ENCODE data around the gene EEF1AKMT4. TPM values are rescaled to one million over a fixed set of nuclear protein-coding genes. Genes with fewer than 3 reads are reported as not detected.

The EEF1AKMT4 gene
- total RNA-seq, 1 donor from 2014 or later = 7.2 TPM

DNA sequence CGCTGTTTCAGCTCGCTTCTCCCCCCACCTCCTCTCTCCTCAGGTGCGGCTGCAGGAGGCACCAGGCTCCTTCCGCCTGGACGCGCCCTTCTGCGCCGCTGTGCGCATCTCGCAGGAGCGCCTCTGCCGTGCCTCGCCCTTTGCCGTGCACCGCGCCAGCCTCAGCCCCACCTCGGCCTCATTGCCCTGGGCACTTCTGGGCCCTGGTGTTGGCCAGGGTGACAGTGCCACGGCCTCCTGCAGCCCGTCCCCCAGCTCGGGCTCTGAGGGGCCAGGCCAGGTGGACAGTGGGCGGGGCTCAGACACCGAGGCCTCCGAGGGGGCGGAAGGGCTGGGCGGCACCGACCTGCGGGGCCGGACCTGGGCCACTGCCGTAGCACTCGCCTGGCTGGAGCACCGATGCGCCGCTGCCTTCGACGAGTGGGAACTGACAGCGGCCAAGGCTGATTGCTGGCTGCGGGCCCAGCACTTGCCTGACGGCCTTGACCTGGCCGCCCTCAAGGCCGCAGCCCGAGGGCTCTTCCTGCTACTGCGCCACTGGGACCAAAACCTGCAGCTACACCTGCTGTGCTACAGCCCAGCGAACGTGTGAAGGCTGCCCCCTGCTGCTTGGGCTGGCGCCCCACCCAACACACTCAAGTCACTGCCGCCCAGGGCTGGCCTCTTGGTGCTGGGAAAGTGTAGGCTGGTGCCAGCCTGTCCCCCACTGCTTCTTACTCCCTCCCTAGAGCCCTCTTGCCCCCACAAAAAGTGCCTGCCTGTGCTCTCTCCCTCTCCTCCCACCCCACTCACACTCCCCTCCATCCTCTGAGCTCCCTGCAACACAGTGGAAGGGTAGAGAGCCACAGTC, 7.8 kb upstream of the EEF1AKMT4 start:
- Mint-ChIP-seq H3K4me3 (ENCODE audit: unreplicated experiment) (no peak overlapping the region), H3K4me1 (ENCODE audit: low read depth, unreplicated experiment) (no peaks in the 10 kb centered on the region), H3K9me3 (ENCODE audit: unreplicated experiment) (no peaks in the 10 kb centered on the region), H3K36me3 (ENCODE audit: low read depth, unreplicated experiment) (no peaks in the 10 kb centered on the region), H3K27me3 (ENCODE audit: low read depth, unreplicated experiment) (peaks cover 30% of the 10 kb centered on the region), H3K27ac (ENCODE audit: unreplicated experiment) (no peak overlapping the region)
- Histone ChIP-seq H3K27me3 (ENCODE audit: insufficient read depth, low read length) (peaks cover 4% of the 10 kb centered on the region), H3K4me1 (ENCODE audit: insufficient read depth, low read length) (no peaks in the 10 kb centered on the region), H2AFZ (ENCODE audit: low read depth, low read length) (no peak overlapping the region), H4K20me1 (ENCODE audit: insufficient read depth, low read length) (peaks cover 47% of the 10 kb centered on the region), H3K9ac (ENCODE audit: low read length) (no peak overlapping the region), H3K79me2 (ENCODE audit: insufficient read depth, low read length) (no peaks in the 10 kb centered on the region), H3K4me2 (ENCODE audit: low read length) (no peak overlapping the region), H3K4me3 (ENCODE audit: insufficient read depth, low read depth, low read length) (no peak overlapping the region), H3K9me3 (ENCODE audit: insufficient read depth, low read depth, low read length) (no peaks in the 10 kb centered on the region), H3K36me3 (ENCODE audit: insufficient read depth, low read length) (peaks cover 2% of the 10 kb centered on the region), H3K27ac (ENCODE audit: low read depth, low read length) (no peak overlapping the region)
- FAIRE-seq (no peak), DNase-seq (ENCODE audit: low read depth) (no peak)
- TF ChIP-seq, protein P1, sequence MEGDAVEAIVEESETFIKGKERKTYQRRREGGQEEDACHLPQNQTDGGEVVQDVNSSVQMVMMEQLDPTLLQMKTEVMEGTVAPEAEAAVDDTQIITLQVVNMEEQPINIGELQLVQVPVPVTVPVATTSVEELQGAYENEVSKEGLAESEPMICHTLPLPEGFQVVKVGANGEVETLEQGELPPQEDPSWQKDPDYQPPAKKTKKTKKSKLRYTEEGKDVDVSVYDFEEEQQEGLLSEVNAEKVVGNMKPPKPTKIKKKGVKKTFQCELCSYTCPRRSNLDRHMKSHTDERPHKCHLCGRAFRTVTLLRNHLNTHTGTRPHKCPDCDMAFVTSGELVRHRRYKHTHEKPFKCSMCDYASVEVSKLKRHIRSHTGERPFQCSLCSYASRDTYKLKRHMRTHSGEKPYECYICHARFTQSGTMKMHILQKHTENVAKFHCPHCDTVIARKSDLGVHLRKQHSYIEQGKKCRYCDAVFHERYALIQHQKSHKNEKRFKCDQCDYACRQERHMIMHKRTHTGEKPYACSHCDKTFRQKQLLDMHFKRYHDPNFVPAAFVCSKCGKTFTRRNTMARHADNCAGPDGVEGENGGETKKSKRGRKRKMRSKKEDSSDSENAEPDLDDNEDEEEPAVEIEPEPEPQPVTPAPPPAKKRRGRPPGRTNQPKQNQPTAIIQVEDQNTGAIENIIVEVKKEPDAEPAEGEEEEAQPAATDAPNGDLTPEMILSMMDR (IDR thresholded peaks at IDR 0.05; ENCODE audit: insufficient read depth, low read depth, low read length) = peak; percentile 25
- no peak for TF ChIP-seq EZH2 (IDR thresholded peaks at IDR 0.05; ENCODE audit: insufficient read depth, low read length)

DNA sequence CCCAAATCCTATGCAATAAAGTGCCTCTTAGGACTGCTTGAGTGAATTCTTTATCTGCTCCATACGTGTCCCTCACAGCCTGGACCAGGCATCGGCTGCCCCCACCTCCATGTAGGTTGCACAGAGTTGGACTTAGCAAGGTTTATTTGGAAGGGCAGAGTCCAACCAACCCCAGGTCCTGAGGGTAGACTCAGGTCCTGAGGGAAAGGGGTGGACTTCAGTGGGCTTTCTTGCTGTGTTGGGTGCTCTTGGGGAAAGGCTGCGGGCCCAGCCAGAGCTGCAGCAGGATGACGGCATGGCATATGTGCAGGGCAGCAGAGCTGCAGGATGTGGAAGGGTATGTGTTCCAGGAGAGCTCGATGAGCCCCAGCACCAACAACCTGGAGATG, 7.2 kb upstream of the EEF1AKMT4 start:
- FAIRE-seq (no peak), DNase-seq (ENCODE audit: low read depth) (no peak)
- no peaks in the 10 kb centered on the region for H3K9me3 ChIP-seq (ENCODE audit: insufficient read depth, low read depth, low read length)
- H3K4me1 Mint-ChIP-seq (ENCODE audit: low read depth, unreplicated experiment) = no peaks in the 10 kb centered on the region
- peaks cover 2% of the 10 kb centered on the region for H3K36me3 ChIP-seq (ENCODE audit: insufficient read depth, low read length)
- no peak overlapping the region for H2AFZ ChIP-seq (ENCODE audit: low read depth, low read length)
- H3K4me1 ChIP-seq (ENCODE audit: insufficient read depth, low read length) = no peaks in the 10 kb centered on the region
- H3K27ac ChIP-seq (ENCODE audit: low read depth, low read length) = no peak overlapping the region
- peaks cover 4% of the 10 kb centered on the region for H3K27me3 ChIP-seq (ENCODE audit: insufficient read depth, low read length)
- H3K4me3 Mint-ChIP-seq (ENCODE audit: unreplicated experiment) = no peak overlapping the region
- H3K27ac Mint-ChIP-seq (ENCODE audit: unreplicated experiment) = no peak overlapping the region
- peaks cover 27% of the 10 kb centered on the region for H3K27me3 Mint-ChIP-seq (ENCODE audit: low read depth, unreplicated experiment)
- no peak for TF ChIP-seq EZH2 (IDR thresholded peaks at IDR 0.05; ENCODE audit: insufficient read depth, low read length)
- TF ChIP-seq, protein P1 (IDR thresholded peaks at IDR 0.05; ENCODE audit: insufficient read depth, low read depth, low read length) = no peak
- no peaks in the 10 kb centered on the region for H3K9me3 Mint-ChIP-seq (ENCODE audit: unreplicated experiment)
- H3K79me2 ChIP-seq (ENCODE audit: insufficient read depth, low read length) = no peaks in the 10 kb centered on the region
- no peaks in the 10 kb centered on the region for H3K36me3 Mint-ChIP-seq (ENCODE audit: low read depth, unreplicated experiment)
- no peak overlapping the region for H3K4me3 ChIP-seq (ENCODE audit: insufficient read depth, low read depth, low read length)
- H4K20me1 ChIP-seq (ENCODE audit: insufficient read depth, low read length) = peaks cover 47% of the 10 kb centered on the region
- H3K9ac ChIP-seq (ENCODE audit: low read length) = no peak overlapping the region
- no peak overlapping the region for H3K4me2 ChIP-seq (ENCODE audit: low read length)

Measured in astrocyte (in vitro differentiated cells and primary cell).